Measurements from ENCODE around the gene UHRF2. TPM values are rescaled to one million over a fixed set of nuclear protein-coding genes. Genes with fewer than 3 reads are reported as not detected.

The UHRF2 gene
- total RNA-seq, 1 donor from 2014 or later = 45.2 TPM

DNA sequence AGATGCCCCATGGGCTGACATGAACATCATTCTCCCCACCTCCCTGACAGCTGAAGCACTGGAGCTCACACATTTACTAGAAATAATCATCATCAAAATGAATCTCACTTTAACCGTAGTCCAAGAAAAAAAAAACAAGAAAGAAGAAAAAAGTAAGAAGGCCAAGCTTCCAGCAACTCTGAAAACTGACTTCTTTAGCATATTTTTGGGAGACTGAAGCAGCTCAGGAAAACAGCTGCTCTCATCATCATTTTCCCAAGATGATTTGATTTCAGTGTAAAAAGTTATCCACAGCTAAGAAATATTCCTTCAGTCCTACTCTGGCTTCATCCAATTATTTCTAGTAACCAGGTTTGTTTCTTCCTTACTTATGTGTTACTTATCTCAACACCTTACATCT, 140.9 kb downstream of the UHRF2 start:
- Mint-ChIP-seq H3K27me3 (ENCODE audit: low read depth) (no peaks in the 10 kb centered on the region), H3K36me3 (ENCODE audit: low read depth) (no peaks in the 10 kb centered on the region), H3K4me3 (ENCODE audit: unreplicated experiment) (no peak overlapping the region), H3K4me1 (ENCODE audit: low read depth) (peaks cover 35% of the 10 kb centered on the region), H3K27ac (ENCODE audit: unreplicated experiment) (peak overlapping the region; percentile 0), H3K9me3 (ENCODE audit: low read depth) (no peaks in the 10 kb centered on the region)
- DNase-seq (ENCODE audit: low spot score) = no peak
- TF ChIP-seq, protein P1, sequence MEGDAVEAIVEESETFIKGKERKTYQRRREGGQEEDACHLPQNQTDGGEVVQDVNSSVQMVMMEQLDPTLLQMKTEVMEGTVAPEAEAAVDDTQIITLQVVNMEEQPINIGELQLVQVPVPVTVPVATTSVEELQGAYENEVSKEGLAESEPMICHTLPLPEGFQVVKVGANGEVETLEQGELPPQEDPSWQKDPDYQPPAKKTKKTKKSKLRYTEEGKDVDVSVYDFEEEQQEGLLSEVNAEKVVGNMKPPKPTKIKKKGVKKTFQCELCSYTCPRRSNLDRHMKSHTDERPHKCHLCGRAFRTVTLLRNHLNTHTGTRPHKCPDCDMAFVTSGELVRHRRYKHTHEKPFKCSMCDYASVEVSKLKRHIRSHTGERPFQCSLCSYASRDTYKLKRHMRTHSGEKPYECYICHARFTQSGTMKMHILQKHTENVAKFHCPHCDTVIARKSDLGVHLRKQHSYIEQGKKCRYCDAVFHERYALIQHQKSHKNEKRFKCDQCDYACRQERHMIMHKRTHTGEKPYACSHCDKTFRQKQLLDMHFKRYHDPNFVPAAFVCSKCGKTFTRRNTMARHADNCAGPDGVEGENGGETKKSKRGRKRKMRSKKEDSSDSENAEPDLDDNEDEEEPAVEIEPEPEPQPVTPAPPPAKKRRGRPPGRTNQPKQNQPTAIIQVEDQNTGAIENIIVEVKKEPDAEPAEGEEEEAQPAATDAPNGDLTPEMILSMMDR (IDR thresholded peaks at IDR 0.05) = no peak

Other genes starting within 250 kb of the UHRF2 start
- not detected in 3 replicates for gene IL33, start 197.4 kb upstream of the UHRF2 start, total RNA-seq
- gene TPD52L3, start 84.8 kb upstream of the UHRF2 start, total RNA-seq = not detected in 3 replicates
- gene GLDC, start 232.5 kb downstream of the UHRF2 start, total RNA-seq = 0.25 to 0.48 TPM (median 0.44 TPM) in 3 replicates